Tibial artery (tissue), 4 donors: ENCODE data around the gene KCNQ1.

Experiments
- DNase-seq, 2 donors: peaks; one replicate each; pipeline ENCODE4 v3.0.0-alpha.2; 2019
- H3K27ac ChIP-seq, 2 donors: fragments of 200-600 bp; sonication (generic) in 1 of 2; 1 replicate in 1 of 2; 2 replicates in 1 of 2; pipeline ENCODE4 v1.5.1; 2018 to 2019; ENCODE audit warnings: mild to moderate bottlenecking in 1 of 2
- H3K27me3 ChIP-seq, 2 donors: fragments of 200-600 bp; sonication (generic) in 1 of 2; one replicate each; pipeline versions ENCODE4 v1.5.1 to v1.6.0; 2016 to 2019
- H3K36me3 ChIP-seq, 3 donors: fragments of 200-600 bp; sonication (generic) in 2 of 3; one replicate each; pipeline ENCODE4 v1.5.1; 2016 to 2019; ENCODE audit warnings: mild to moderate bottlenecking in 2 of 3
- H3K4me1 ChIP-seq, 4 donors: fragments of 200-600 bp; sonication (generic) in 2 of 4; 1 replicate in 3 of 4; 2 replicates in 1 of 4; pipeline ENCODE4 v1.5.1; 2016 to 2019
- H3K4me3 ChIP-seq, 2 donors: fragments of 200-600 bp; sonication (generic) in 1 of 2; 1 replicate in 1 of 2; 2 replicates in 1 of 2; pipeline ENCODE4 v1.5.1; 2018 to 2019; ENCODE audit warnings: mild to moderate bottlenecking in 2 of 2
- H3K9me3 ChIP-seq, 3 donors: fragments of 200-600 bp; sonication (generic) in 1 of 3; one replicate each; pipeline ENCODE4 v1.5.1; 2016 to 2019
- intact Hi-C: fragments of 100-400 bp; cut with DNase I; formaldehyde crosslinking; loops from one replicate; pipeline ENCODE4 v1.15.0; 2023; ENCODE audit warnings: low total_unique reads
- TF ChIP-seq, protein P1 (sequence below), 2 experiments: fragments of 200-600 bp in 1 of 2; fragments of 450-650 bp in 1 of 2; IDR thresholded peaks; one replicate each; pipeline ENCODE4 v1.5.1; 2017 to 2019; ENCODE audit warnings: antibody characterized with exemption in 2 of 2, mild to moderate bottlenecking in 1 of 2, moderate library complexity in 1 of 2

The KCNQ1 gene

DNA sequence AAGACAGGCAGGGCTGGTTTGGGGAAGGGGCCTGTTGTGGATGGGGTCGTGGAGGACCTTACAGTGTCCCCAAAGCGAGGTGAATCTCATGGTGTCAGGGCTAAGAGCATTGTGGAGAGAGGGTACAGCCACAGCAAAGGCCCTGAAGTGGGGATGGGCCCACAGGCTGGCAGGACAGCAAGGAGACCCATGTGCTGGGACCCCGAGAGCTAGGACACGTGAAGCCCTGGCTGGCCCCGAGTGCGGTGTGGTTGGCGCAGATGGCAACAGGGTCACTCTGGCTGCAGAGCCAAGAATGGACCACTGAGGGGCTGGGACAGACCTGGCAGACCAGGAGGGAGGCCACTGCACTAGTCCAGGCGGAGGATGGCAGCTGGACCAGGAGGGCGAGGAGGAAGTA lies 285.0 kb downstream of the KCNQ1 start:
- Histone ChIP-seq H3K4me3 (no peak overlapping the region), H3K36me3 (no peaks in the 10 kb centered on the region), H3K4me1 (no peaks in the 10 kb centered on the region), H3K27me3 (no peaks in the 10 kb centered on the region), H3K9me3 (no peaks in the 10 kb centered on the region), H3K27ac (no peak overlapping the region)
- no peak for DNase-seq
- intact Hi-C loops, result no loop called here
- TF ChIP-seq, protein P1, sequence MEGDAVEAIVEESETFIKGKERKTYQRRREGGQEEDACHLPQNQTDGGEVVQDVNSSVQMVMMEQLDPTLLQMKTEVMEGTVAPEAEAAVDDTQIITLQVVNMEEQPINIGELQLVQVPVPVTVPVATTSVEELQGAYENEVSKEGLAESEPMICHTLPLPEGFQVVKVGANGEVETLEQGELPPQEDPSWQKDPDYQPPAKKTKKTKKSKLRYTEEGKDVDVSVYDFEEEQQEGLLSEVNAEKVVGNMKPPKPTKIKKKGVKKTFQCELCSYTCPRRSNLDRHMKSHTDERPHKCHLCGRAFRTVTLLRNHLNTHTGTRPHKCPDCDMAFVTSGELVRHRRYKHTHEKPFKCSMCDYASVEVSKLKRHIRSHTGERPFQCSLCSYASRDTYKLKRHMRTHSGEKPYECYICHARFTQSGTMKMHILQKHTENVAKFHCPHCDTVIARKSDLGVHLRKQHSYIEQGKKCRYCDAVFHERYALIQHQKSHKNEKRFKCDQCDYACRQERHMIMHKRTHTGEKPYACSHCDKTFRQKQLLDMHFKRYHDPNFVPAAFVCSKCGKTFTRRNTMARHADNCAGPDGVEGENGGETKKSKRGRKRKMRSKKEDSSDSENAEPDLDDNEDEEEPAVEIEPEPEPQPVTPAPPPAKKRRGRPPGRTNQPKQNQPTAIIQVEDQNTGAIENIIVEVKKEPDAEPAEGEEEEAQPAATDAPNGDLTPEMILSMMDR (IDR thresholded peaks at IDR 0.05), result no peak

DNA sequence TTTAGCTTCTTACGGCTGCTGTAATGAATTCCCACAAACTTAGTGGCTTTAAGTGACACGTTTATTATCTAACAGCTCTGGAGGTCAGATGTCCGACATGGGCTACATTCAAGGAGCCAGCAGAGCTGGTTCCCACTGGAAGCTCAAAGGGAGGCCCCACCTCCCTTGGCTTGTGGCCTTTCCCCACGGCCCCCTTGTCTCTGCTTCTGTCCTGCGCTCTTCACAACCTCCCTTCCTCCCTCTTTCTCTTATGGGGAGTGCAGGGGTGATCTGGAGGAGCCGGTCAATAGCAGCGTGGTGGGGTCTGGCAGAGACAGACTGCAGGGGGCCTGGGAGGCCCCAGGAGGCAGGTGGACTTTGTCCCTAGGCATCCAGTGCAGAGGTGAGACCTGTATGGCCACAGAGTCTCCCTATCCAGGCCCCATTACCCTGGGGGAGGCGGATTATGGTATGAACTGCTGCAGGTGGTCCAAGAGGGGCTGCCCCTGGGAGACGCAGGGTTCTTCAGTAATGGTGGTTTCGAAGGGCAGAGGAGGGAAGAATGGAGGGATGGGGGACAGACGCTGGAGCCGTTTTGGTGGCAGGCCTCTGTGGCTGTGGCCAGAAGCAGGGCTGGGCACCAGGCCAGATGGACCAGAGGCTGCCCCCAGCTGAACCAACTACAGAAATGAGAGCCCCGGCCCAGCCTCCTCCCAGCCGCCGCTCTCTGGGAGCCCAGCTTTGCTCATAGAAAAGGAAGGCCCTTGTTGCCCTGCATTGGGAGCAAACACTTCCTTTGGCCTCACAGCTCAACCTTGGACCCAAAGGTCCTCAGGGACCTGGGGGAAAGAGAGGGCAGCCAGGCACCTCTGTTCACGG lies 285.7 kb downstream of the KCNQ1 start:
- TF ChIP-seq, protein P1 (IDR thresholded peaks at IDR 0.05), result no peak
- Histone ChIP-seq H3K9me3 (no peaks in the 10 kb centered on the region), H3K27me3 (no peaks in the 10 kb centered on the region), H3K27ac (no peak overlapping the region), H3K4me1 (no peaks in the 10 kb centered on the region), H3K4me3 (no peak overlapping the region), H3K36me3 (no peaks in the 10 kb centered on the region)
- DNase-seq, result no peak
- intact Hi-C loops, result no loop called here

DNA sequence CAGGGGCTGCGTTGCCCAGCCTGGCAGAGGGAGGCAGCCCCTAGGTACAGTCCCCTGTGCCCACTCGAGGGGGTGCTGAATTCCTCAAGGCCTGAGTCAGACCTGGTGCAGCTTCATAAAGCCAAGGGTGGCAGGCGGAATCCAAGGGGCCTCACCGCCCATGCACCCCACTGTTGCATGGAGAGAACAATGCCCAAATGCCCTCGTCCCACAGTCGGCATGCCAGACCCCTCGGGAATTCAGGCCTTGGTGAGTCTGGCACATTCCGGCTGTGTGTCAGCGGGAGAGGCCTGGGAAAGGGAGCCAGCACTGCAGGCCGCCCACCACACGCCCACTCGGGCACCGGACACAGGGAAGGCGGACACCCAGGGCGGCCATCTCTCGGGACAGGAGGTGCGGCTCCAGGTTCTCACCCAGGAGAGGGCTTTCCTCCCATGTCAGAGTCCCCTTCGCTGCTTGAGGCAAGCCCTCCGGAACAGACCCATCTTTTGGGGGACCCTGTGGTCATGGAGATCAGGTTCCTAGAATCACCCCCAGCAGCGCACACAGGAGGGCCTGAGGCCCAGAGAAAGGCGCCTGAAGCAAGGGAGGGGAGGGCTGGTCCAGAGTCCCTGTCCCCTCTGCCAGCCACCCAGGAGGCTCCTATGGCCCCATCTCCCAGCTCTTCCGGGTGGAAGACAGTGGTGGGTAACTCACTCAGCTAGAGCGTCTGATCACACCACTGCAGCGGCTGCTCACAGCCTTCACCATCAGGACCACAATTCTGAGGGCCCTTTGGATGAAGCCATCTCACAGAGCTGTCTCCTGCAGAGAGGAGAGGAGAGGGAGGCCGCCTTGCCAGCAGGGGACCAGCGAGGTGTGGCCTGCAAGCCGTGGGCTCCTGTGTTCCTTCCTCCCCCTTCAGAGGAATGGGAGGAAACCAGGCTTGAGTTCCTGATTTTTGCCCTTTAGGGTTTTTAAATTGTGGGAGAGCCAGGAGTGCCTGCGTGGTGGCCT lies 286.6 kb downstream of the KCNQ1 start:
- DNase-seq, result no peak
- H3K9me3 ChIP-seq, result no peaks in the 10 kb centered on the region
- TF ChIP-seq, protein P1 (IDR thresholded peaks at IDR 0.05), result no peak
- no peaks in the 10 kb centered on the region for H3K4me1 ChIP-seq
- H3K27ac ChIP-seq, result no peak overlapping the region
- H3K4me3 ChIP-seq, result no peak overlapping the region
- H3K36me3 ChIP-seq, result no peaks in the 10 kb centered on the region
- intact Hi-C loops, result no loop called here
- no peaks in the 10 kb centered on the region for H3K27me3 ChIP-seq

DNA sequence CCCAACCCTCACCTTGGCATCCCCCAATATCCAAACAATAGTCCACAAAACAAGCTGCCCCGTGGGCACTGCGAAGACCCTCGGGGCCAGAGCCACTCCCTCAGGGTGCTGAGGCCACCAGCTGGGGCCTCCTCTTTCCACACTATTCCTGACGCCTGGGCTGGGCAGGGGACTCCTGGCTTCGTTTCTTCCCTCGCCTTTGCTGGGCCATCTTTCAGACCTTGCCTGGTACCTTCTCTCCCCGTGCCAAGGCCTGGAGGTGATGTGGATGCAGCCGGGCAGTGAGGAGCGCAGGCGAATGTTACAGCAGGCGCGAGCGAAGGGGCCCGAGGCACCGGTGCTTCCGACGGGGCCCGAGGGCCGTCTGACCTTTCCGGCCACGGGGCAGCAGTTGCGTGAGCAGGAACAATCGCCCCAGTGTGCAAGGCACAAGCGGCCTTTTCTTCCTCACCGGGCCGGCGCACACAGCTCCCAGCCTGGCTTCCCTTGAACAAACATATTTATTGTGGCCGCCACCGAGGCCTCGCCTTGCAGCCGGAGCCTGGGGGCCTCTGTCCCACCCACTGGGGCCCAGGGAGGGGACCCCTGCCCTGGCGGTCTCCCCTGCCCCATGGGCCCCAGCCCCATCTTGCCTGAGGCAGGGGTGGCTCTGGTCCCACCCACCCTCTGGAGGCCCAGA lies 287.6 kb downstream of the KCNQ1 start:
- Histone ChIP-seq H3K27me3 (no peaks in the 10 kb centered on the region), H3K4me3 (no peak overlapping the region), H3K9me3 (no peaks in the 10 kb centered on the region), H3K4me1 (no peaks in the 10 kb centered on the region), H3K36me3 (no peaks in the 10 kb centered on the region), H3K27ac (no peak overlapping the region)
- intact Hi-C loops, result no loop called here
- DNase-seq, result no peak
- TF ChIP-seq, protein P1 (IDR thresholded peaks at IDR 0.05), result no peak

DNA sequence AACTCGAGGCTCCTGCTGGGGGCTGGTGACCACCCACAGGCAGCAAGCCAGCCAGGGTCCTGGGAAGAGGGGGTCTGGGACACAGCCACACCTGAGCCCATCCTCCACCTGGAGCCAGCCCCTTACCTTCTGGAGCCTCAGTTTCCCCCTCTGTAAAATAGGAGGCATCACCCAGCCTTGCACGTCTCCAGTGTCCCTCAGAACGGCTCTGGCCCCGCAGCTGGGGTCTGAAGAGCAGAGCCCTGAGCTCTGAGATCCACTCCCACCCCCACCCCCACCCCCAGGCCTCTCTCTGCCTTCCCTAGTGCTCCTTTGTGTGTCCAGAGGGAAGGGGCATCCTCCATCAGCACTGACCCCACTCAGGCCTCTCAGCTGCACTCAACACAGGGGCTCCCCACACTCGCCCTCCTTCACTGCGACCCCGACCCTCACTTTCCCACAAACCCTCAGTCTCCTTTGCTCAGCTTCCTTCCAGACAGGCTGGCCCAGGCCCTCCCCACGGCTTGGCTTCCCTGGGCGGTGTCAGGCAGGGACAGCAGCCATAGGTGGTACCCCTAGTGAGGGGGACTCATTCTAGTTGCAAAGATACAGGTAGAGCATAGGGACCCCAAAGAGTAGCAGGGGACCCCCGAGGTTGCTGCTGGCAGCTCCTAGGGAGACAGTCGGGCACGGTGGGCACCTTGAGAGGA lies 288.3 kb downstream of the KCNQ1 start:
- Histone ChIP-seq H3K9me3 (no peaks in the 10 kb centered on the region), H3K4me1 (no peaks in the 10 kb centered on the region), H3K27me3 (no peaks in the 10 kb centered on the region), H3K4me3 (no peak overlapping the region), H3K27ac (no peak overlapping the region), H3K36me3 (no peaks in the 10 kb centered on the region)
- intact Hi-C loops, result no loop called here
- DNase-seq, result no peak
- TF ChIP-seq, protein P1 (IDR thresholded peaks at IDR 0.05), result no peak
